NCI-H226 (cell line): ENCODE results near the gene NLE1.
A peak's percentile ranks its signal among the peaks of the same experiment; 100 is the strongest.
"Not testable (repeated sequence)": the region's sequence is repeated elsewhere in the genome, so short reads cannot be mapped to it uniquely, and the experiment has no call there.

Experiments
- DNase-seq: peaks from one replicate; pipeline ENCODE4 v3.0.0-alpha.2; 2015

NLE1 gene

DNA sequence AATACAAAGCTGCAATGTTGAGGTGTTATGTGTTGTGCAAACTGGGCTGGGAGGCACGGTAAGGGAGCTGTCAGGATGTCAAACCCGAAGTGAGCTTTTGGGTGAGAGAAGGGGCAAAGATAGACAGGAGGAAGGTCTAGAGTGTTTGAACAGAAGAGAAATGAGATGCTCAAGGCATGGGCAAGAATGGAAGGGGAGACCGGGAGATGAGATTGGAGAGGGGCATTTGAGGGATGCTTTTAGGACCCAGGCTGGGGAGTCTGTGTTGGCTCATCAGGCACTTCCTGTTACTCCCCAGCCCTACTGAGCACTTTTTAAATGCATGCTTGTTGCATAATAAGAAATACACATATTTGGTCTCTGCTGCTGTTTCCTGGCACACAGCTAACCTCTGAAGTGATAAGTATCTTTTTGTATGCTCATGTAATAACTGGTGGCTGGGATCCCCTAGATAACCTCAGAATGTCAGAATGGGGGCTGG lies 19.2 kb upstream of the NLE1 start:
- peak; percentile 18 for DNase-seq

DNA sequence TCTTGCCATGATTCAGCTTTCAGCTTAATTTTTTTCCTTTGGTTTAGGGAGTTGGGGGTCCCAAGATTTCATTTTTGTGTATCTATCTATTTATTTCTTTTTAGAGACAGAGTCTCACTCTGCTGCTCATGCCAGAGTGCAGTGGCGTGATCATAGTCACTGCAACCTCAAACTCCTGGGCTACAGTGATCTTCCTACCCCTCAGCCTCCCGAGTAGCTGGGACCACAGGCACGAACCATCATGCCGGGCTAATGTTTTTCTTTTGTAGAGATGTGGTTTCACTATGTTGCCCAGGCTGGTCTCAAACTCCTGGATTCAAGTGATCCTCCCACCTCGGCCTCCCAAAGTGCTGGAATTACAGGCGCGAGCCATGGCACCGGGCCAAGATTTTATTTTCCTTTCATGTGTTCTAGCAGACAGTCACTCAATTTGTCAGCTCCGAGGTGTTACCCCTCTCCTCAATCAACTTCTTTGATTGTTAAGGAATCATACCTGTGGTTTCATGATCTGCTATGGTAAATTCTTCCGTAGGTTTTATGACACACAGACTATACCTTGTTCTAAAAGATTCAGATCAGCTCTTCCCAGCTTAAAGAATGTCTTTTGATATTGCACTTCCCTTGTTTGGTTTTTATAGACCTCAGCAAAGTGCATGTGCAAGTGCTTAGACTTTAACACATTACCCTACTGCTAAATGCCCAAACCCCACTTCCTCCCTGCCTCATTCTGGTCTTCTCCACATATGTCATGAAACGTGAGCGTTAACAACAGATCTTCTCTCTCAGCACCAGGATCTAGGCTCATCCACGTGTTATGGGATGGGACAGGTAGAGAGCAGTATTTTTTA lies 18.5 kb upstream of the NLE1 start:
- DNase-seq: no peak

DNA sequence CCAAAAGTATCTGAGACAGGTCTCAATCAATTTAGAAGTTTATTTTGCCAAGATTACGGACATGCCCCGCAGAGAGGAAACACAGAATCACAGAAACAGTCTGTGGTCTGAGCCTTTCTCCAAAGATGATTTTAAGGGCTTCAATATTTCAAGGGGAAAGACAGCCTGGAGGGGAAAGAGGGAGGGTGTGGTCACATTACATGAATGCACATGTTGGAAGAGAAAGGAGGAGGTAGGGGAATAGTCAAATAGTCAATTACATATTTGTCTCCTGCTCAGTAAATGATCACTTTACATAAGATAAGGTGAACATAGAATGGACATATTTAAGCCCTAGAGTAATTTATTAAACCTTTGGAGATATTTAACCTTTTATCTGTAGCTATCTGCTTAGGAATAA lies 17.8 kb upstream of the NLE1 start:
- DNase-seq: no peak

DNA sequence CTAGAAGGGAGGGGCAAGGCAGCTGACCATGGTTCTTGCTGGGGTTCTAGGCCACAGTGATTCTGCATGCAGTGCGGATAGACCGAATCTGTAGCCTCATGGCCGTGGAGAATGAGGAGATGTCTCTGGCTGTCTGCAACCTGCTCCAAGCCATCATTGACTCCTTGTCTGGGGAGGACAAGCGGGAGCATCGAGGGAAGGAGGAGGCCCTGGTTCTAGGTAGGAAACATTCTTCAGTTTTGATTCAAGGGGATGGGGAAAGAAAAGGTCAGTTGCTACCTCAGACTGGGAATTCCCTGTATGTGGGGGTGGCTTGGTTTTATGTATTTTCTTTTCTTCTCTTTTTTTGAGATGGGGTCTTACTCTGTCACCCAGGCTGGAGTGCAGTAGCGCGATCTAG lies 13.1 kb upstream of the NLE1 start:
- DNase-seq: no peak

DNA sequence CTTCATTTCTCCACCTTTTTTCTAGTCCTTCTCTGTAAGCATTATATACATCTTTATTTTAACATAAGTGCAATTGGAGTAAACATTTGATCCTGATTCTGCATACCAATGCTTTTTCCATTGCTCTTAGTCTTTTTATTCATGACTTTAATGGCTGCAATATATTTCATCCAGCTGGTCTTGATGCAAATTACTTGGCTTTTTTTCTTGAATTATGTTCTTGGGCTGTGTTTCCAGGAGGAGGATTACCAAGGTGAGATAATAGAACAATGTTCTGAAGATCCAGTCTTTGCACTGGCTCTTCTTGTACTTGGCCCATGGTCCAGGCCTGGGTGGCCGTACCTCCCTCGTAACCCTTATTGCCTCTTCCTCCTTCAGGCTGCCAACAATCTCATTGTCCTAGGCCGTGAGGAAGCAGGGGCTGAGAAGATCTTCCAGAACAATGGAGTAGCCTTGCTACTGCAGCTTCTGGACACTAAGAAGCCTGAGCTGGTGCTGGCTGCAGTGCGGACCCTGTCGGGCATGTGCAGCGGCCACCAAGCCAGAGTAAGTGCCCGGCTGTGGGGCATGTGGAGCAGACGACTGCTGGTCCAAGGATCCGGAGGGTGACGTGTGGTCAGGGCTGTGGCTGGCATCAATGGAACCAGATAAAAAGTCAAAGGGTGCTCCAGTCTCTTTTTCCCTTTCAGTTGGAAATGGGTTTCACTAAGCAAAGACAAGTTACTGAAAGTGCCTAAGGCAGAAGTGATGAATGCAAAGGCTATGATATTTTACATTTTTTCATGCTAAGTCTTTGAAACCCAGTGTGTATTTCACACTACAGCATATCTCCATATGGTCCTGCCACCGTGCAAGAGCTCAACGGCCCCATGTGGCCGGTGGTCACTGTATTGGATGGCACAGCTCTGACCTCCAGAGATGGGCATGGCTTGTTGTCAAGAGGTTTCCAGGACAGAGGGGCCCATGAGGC lies 12.4 kb upstream of the NLE1 start:
- no peak for DNase-seq

DNA sequence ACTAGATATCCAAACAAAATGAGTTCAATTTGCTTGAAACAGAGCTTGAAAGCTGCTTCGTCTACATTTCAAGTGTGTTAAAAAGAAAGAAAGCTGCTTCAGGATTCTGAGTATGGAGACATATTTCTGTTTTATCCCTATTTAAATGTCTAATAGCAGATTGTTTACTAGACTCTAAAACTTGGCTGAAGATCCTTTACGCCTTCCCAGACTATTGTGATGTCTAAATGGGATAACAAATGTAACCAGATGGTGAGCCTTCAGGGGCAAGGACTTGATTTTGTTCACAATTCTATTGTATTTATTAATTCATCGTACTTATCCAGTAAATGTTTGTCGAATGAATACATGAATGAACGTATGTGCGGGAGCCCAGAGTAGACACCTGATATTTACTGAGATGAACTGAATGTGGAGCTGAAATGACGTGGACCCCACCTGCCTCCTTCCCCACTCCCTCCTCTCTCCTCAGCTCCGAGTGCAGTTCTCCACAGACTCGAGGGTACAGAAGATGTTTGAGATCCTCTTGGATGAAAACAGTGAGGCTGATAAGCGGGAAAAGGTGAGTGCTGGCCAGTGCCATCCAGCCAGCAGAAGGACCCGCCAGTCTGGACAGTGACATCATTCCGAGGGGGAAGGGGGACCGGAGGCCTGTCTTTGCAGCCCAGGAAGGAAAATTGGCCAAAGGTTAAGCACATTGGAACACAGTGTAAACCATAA lies 10.5 kb upstream of the NLE1 start:
- DNase-seq: no peak

DNA sequence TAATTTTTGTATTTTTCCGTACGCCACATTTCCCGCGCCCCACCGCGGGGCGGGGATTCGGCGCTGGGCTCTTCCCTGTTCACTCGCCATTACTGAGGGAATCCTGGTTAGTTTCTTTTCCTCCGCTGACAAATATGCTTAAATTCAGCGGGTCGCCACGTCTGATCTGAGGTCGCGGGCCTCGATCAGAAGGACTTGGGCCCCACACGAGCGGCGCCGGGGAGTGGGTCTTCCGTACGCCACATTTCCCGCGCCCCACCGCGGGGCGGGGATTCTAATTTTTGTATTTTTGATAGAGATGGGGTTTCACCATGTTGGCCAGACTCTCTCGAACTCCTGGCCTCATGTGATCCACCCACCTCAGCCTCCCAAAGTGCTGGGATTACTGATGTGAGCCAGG lies 9.0 kb upstream of the NLE1 start:
- DNase-seq: not testable (repeated sequence)

DNA sequence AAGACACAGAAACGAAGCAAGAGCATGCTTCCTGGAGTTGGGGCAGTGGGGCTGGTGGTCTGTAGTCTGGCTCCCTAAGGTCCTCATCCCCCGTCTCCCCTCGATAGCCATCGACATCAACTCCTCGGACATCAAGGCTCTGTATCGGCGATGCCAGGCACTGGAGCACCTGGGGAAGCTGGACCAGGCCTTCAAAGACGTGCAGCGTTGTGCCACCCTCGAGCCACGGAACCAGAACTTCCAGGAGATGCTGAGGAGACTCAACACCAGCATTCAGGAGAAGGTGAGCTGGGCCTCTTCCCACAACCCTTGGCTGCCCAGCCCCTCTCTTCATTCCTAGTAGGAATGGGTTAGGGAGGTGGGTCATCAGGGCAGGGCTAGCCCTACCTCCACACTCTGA lies 7.8 kb upstream of the NLE1 start:
- DNase-seq: no peak

DNA sequence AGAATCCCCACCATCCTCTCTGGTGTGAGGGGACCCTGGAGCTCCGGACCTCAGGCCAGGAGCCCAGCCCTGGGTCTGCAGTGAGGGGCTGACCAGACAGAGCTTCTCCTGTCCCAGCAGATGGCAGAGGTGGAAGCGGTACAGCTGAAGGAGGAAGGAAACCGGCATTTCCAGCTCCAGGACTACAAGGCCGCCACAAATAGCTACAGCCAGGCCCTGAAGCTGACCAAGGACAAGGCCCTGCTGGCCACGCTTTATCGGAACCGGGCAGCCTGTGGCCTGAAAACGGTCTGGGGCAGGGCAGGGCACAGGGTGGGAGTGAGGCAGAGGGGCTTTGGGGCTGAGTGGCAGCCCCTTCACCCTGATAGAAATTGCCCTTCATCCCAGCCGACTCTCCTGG lies 6.0 kb upstream of the NLE1 start:
- DNase-seq: no peak

DNA sequence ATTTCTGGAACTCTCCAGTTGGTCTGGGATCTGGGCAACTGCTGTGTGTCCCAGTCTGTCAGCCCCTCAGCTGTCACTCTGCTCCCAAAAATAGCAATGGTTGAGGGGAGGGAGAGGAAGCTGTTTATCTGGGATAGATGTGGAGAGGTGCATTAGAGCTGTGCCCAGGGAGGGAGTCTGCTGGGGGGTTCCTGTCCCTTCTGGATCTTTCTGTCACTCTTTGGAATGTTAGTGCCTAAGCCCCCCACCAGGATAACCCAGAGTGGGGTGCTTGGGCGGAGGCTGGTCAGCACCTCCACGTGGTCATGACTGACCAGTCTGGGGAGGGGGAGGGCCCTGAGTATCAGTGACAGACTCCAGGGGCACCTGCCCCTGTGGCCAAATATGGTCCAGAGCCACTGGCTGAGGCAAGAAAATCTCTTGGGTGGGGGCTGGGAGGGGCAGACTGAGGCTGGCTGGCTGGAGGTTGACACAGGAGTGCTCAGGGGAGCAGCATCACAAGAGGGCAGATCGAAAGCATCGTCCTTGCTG lies 5.3 kb upstream of the NLE1 start, which contains the start of gene UNC45B:
UNC45B (plus strand) TSS at position 443 of the 531 bp plus-strand sequence. CDS start 447 bp downstream, outside the sequence.
- DNase-seq: no peak

DNA sequence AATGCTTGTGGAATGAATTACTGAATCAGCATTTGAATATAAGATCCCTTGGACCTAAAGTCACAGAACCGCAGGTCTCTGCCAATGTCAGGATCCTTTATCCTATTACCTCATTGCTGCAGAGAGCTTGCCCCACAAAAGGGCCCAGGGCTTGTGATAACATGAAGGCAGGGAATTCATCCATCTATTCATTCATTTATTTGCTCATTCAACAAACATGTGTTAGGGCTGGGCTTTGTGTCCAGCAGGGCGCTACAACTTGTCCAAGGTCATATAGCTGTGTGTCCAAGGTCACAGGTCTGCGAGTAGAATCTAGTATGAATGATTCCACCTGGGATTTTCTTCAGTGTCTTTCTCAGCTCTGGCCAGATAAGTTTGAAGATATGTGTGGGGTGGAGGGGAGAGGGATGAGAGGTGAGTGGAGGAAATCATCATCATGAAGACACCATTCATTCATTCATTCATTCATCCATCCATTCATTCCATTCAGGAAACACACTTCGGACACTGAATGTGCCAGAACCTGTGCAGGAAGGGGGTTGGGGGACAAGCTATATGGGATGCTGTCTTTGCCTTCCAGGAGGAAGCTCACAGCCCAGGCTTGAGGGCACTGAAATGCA lies 4.2 kb upstream of the NLE1 start:
- no peak for DNase-seq

DNA sequence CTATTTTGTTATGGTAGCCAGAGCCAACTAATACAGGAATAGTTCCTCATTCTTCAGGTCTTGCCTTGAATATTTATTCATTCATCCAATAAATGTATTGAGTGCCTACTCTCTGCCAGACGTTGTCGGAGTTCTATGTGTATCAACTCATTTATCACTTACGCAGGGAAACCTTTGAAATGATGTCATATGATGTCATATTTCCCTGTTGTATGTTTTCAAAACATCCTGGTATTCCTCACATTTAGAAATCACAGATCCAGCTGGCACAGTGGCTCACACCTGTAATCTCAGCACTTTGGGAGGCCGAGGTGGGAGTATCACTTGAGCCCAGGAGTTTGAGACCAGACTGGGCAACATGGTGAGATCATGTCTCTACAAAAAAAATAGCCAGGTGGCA lies 2.7 kb upstream of the NLE1 start:
- no peak for DNase-seq

DNA sequence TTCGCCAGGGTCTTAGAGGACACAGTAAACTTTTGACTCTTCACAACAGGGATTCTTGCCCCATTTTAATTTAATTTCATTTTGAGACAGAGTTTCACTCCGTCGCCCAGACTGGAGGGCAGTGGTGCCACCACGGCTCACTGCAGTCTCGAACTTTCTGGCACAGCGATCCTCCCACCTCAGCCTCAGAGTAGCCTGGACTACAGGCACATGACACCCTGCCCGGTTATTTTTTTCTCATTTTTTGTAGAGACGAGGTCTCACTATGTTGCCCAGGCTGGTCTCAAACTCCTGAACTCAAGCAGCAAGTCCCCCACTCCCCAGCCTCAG lies 329 bp upstream of the NLE1 start:
- DNase-seq: no peak

DNA sequence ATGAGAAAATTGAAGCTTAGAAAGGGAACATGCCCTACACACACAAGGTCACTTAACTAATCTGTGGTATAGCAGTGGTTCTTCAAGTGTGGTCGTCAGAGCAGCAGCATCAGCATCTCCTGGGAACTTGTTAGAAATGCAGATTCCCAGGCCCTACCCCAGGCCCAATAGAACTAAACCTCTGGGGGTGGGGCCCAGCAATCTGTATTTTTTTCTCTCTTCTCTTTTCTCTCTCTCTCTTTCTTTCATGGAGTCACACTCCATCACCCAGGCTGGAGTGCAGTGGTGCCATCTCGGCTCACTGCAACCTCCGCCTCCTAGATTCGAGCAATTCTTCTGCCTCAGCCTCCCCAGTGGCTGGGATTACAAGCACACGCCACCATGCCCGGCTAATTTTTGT lies 3.9 kb downstream of the NLE1 start:
- DNase-seq: no peak

DNA sequence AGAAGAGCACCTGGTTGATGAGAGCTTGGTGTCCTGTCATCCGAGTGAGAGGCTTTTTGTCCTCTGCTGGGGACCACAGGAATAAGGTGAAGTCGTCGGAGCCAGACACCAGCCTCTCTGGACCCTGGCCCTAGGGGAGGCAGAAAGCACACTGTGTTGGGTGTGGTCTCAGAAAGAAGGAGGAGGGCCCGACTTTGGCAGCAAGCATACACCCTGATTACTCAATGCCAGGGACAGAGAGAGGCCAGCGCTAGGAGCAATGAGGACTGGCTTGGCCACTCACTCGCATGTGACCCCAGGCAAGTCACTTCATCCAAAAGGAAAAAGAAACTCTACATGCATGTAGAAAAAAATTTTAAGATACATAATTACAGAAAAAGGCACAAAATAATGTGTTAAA lies 6.8 kb downstream of the NLE1 start:
- DNase-seq: no peak

DNA sequence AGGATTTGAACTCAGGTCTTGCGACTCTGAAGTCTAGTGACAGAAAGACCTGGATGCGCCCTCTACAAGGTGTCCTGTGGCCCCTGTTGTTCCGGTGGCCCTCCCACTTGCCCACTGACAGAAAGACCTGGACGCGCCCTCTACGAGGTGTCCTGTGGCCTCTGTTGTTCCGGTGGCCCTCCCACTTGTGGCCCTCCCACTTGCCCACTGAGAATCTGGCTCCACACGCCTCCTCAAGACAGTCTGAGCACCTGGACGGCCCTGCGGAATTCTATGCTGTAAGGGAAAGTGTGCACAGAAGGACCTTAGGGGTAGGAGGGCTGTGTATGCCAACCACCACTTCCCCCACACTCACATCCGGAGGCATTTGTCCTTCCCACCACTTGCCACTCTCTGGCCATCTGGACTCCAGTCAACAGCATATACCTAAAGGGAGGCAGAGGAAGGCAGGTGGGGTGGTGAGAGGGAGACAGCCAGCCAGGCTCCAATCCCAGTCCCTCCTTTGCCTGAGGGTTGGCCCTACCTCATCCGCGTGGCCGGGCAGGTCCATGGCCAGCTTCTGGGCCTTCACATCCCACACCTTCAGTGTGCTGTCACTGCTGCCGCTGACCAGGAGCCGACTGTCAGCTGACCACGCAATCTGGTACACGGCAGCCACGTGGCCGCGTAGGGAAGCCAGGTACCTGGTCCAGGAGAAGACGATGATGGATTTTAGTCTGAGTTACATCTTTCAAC lies 9.1 kb downstream of the NLE1 start:
- DNase-seq: no peak

DNA sequence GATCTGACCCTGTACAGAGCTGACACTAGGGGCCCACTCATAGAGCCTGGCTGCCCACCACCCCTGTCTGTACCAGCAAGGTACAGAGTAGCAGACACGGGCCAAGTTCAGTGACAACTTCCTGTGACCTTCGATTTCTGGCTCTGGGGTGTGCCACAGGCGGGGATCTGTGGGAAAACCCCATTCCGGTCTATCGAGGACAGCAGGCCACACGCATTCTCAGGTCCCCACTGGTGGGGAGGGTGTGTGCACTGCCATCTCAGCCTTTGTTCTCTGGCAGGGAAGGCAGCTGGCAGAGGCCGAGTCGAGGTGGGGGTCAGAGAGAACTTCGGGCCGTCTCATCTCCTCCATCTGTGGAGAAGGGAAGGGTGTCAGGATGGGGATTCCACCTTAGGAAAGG lies 10.0 kb downstream of the NLE1 start:
- DNase-seq: no peak

DNA sequence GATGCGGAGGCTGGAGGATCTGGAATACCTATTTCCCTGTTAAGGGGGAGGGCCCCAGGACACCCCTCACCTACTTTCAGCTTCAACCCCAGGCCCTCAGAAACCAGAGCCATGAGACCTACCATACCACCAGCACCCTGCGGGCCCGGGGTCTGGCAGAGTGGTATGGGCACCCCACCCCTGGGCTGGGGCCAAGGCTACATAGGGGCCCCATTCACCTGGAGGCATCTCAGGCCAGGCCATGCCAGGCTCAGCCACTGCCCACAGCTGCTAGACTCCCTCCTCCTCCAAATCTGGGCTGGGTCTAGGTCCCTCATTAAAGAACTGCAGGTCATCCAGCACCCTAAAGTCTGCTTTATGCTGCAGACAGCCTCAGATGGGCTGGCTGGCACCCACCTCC lies 11.7 kb downstream of the NLE1 start:
- no peak for DNase-seq

DNA sequence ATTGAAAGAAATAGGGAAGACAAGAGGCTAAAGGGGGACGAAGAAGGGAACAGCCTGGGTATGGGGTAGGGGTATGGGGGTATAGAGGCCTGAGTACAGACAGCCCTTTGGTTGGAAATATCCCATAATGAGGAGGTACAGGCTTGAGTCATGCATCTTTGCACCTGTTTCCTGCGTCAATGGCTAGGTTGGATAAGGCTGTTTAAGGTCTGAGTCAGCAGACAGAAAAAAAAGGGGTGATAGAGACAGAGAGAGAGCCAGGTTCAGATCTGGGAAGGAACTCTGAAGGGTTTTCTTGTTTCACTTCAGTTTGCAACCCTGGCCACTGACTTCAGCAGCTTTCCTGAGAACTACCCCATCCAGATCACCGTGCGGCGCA lies 12.1 kb downstream of the NLE1 start:
- peak; percentile 72 for DNase-seq

DNA sequence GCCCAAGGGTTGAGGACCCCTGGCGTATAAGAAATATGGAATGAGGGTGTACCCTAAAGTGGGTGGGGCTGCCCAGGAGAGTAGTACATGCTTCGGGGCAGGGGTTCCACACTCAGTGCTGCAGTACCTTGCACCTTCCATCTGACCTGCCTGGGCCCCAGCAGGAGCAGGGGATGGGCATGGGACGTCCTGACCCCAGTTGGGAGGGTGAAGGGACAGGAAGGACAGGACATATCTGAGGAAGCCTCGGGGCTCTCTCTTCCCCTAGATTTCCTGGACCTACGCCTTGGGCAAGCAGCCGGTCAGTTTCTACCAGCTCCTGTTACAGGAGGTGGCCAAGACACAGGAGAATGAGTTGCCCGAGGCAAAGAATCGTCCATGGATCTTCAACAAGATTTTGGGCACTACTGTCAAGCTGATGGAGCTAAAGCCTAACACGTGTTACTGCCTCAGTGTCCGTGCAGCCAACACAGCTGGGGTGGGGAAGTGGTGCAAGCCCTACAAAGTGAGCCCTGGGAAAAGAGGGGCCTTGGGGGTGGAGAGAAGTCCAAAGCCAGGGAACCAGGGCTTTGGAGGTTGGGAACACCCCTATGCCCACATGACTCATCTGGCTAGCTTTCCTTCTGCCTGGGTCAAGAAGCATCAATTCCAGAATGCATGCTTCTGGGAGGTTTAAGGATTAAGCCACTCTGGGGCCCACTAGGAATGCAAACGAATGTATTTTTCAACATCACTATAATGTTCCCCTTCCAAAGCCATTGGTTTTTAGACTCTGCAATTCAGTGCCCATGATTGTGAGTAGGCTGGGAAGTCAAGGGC lies 12.7 kb downstream of the NLE1 start:
- DNase-seq: peak; percentile 20
